ENCODE measurements around the gene KDM6A. TPM values are rescaled to one million over a fixed set of nuclear protein-coding genes. Genes with fewer than 3 reads are reported as not detected.
"Not testable (repeated sequence)": the region's sequence is repeated elsewhere in the genome, so short reads cannot be mapped to it uniquely, and the experiment has no call there.

KDM6A gene
- total and polyA plus RNA-seq, 2 donors (not counting 1 experiment from before 2014, with no cell fraction given) = 33.3 to 57.0 TPM

- H3K27me3 Mint-ChIP-seq = no peaks in the 10 kb centered on the region
- WGBS (ENCODE audit: insufficient coverage) = 0% methylated on average over 1 of the region's 2 CpGs
- H3K27ac Mint-ChIP-seq = peak overlapping the region; percentile 56
- peaks cover 16 to 28% of the 10 kb centered on the region in 2 donors for H3K4me1 ChIP-seq (ENCODE audit: control insufficient read depth in 2 of 2, insufficient read depth in 2 of 2, low read length in 2 of 2)
- POLR2A ChIA-PET = interaction anchor here (0.7 to 0.8 kb wide), 2 partner anchors 172 to 189 kb away, joined by 3 to 4 read pairs; no protein-coding TSS in a partner anchor
- no peak overlapping the region for H2AFZ ChIP-seq (ENCODE audit: insufficient read depth, low read depth, low read length, poor library complexity, severe bottlenecking)
- no peak overlapping the region for H3K9ac ChIP-seq (ENCODE audit: low read length)
- no peaks in the 10 kb centered on the region for H3K27me3 ChIP-seq (replicated peaks in 1 of 4; ENCODE audit: control extremely low read depth in 1 of 4, control insufficient read depth in 3 of 4, insufficient read depth in 4 of 4, low read length in 3 of 4)
- no peak overlapping the region for H3K4me3 ChIP-seq (ENCODE audit: control extremely low read depth in 1 of 5, extremely low read depth in 1 of 5, insufficient read depth in 1 of 5, low read depth in 2 of 5, low read length in 4 of 5)
- peaks cover 0 to 11% of the 10 kb centered on the region in 2 experiments for H3K36me3 ChIP-seq (replicated peaks in 1 of 2; ENCODE audit: control extremely low read depth in 1 of 2, control insufficient read depth in 1 of 2, extremely low read depth in 1 of 2, insufficient read depth in 2 of 2, low read length in 1 of 2)
- DNase-seq (peak; percentile 51), ATAC-seq (ENCODE audit: low read depth) (peak; percentile 43)
- H3K9me3 ChIP-seq (ENCODE audit: control extremely low read depth in 1 of 3, control insufficient read depth in 2 of 3, insufficient read depth in 1 of 3, low read length in 2 of 3) = no peaks in the 10 kb centered on the region
- H3K79me2 ChIP-seq (ENCODE audit: control insufficient read depth, insufficient read depth, low read length) = peaks cover 30% of the 10 kb centered on the region
- peaks cover 6% of the 10 kb centered on the region for H4K20me1 ChIP-seq (ENCODE audit: control insufficient read depth, insufficient read depth, low read length, poor library complexity, severe bottlenecking)
- H3K4me1 Mint-ChIP-seq = peaks cover 37% of the 10 kb centered on the region
- TF ChIP-seq EZH2 (IDR thresholded peaks at IDR 0.05; ENCODE audit: borderline replicate concordance, insufficient read depth, low read depth, low read length, poor library complexity, severe bottlenecking) = no peak
- peak; percentile 58 for TF ChIP-seq CTCF (IDR thresholded peaks at IDR 0.05)
- peak overlapping the region in 1 of 2 donors; percentile 44 for H3K27ac ChIP-seq (ENCODE audit: low read length in 2 of 2)
- no peak overlapping the region for H3K4me3 Mint-ChIP-seq
- CTCF ChIA-PET = interaction anchor here (0.6 to 2.5 kb wide), 8 partner anchors 8 to 1617 kb away, joined by 3 to 6 read pairs (median 4); no protein-coding TSS in a partner anchor
- intact Hi-C loops (cut with micrococcal nuclease) = loop anchor here (5.0 kb wide), 2 partner anchors 198 to 1233 kb away; partner anchors contain the start of gene KDM6A
- H3K9me3 Mint-ChIP-seq (ENCODE audit: insufficient read depth) = no peaks in the 10 kb centered on the region
- H3K4me2 ChIP-seq (replicated peaks; ENCODE audit: low read depth, low read length, poor library complexity, severe bottlenecking) = peak overlapping the region; percentile 18
Observed at GRCh38 chrX:45070116-45071007, 197.4 kb downstream of the KDM6A start.

GRCh38 chrX:45073011-45073410 is 200.0 kb downstream of the KDM6A start:
- peaks cover 43% of the 10 kb centered on the region for H3K4me1 Mint-ChIP-seq
- H3K9me3 Mint-ChIP-seq (ENCODE audit: insufficient read depth); CTCF ChIA-PET; H3K27ac ChIP-seq (ENCODE audit: low read length in 2 of 2); H3K36me3 ChIP-seq (replicated peaks in 1 of 2; ENCODE audit: control extremely low read depth in 1 of 2, control insufficient read depth in 1 of 2, extremely low read depth in 1 of 2, insufficient read depth in 2 of 2, low read length in 1 of 2); H3K27ac Mint-ChIP-seq; H3K9me3 ChIP-seq (ENCODE audit: control extremely low read depth in 1 of 3, control insufficient read depth in 2 of 3, insufficient read depth in 1 of 3, low read length in 2 of 3); POLR2A ChIA-PET; DNase-seq; H3K27me3 ChIP-seq (replicated peaks in 1 of 4; ENCODE audit: control extremely low read depth in 1 of 4, control insufficient read depth in 3 of 4, insufficient read depth in 4 of 4, low read length in 3 of 4); H2AFZ ChIP-seq (ENCODE audit: insufficient read depth, low read depth, low read length, poor library complexity, severe bottlenecking); H3K4me2 ChIP-seq (replicated peaks; ENCODE audit: low read depth, low read length, poor library complexity, severe bottlenecking); H4K20me1 ChIP-seq (ENCODE audit: control insufficient read depth, insufficient read depth, low read length, poor library complexity, severe bottlenecking); ATAC-seq (ENCODE audit: low read depth); H3K27me3 Mint-ChIP-seq; H3K9ac ChIP-seq (ENCODE audit: low read length); H3K4me3 ChIP-seq (ENCODE audit: control extremely low read depth in 1 of 5, extremely low read depth in 1 of 5, insufficient read depth in 1 of 5, low read depth in 2 of 5, low read length in 4 of 5); H3K4me3 Mint-ChIP-seq: not testable (repeated sequence)
- WGBS (ENCODE audit: insufficient coverage) = no CpG with 5 or more reads among the region's 4 CpGs
- Histone ChIP-seq H3K79me2 (ENCODE audit: control insufficient read depth, insufficient read depth, low read length) (peaks cover 30% of the 10 kb centered on the region), H3K4me1 (ENCODE audit: control insufficient read depth in 2 of 2, insufficient read depth in 2 of 2, low read length in 2 of 2) (peaks cover 20 to 36% of the 10 kb centered on the region in 2 donors)
- intact Hi-C loops (cut with micrococcal nuclease) = loop anchor here (5.0 kb wide), 2 partner anchors 201 to 1236 kb away; partner anchors contain the start of gene KDM6A

All from B cell (primary cell).